Muscle of arm (tissue), 12 donors: ENCODE results near the gene LRRC8E. TPM values are rescaled to one million over a fixed set of nuclear protein-coding genes. Genes with fewer than 3 reads are reported as not detected.
"Not testable (repeated sequence)": the region's sequence is repeated elsewhere in the genome, so short reads cannot be mapped to it uniquely, and the experiment has no call there.

ENCODE experiments used
- DNase-seq: peaks from one replicate; pipeline ENCODE4 v3.0.0-alpha.2; 2013
- polyA plus RNA-seq, 12 donors: library from polyadenylated mRNA; unstranded; fragments of 120-200 nt; gene quantifications; one replicate each; pipeline ENCODE4 v1.2.1, GENCODE V29; 2013; ENCODE audit not compliant: insufficient read length in 12 of 12

LRRC8E gene
- polyA plus RNA-seq, 12 donors = 0.12 to 1.2 (median 0.41) TPM; not detected in 5

DNA sequence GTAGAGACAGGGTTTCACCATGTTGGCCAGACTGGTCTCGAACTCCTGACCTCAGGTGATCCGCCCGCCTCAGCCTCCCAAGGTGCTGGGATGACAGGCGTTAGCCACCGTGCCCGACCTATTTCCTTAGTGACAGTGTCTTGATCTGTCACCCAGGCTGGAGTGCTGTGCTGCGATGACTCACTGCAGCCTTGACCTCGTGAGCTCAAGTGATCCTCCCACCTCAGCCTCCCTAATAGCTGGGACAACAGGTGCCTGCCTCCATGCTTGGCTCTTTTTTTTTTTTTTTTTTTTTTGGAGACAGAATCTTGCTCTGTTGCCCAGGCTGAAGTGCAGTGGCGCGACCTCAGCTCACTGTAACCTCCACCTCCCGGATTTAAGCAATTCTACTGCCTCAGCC is 41.7 kb downstream of the LRRC8E start:
- not testable (repeated sequence) for DNase-seq

DNA sequence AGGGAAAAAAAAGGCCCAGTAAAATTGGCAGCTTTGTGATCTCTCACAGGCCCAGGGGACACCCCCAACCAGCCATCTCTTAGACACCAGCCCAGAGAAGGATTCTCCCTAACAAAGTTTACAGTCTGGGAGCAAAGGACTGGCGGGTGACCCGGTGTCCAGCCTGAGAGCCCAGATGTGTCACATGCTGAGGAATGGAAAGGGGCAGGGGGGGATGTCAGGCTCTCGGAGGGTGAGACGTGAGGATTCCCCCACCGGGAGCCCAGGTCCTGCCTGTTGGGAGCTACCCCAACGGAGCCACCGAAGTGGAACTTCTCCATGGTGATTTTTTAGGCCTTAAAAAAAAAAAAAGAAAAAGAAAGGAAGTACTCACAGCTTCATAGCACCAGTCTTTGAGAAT is 42.5 kb downstream of the LRRC8E start:
- no peak for DNase-seq

DNA sequence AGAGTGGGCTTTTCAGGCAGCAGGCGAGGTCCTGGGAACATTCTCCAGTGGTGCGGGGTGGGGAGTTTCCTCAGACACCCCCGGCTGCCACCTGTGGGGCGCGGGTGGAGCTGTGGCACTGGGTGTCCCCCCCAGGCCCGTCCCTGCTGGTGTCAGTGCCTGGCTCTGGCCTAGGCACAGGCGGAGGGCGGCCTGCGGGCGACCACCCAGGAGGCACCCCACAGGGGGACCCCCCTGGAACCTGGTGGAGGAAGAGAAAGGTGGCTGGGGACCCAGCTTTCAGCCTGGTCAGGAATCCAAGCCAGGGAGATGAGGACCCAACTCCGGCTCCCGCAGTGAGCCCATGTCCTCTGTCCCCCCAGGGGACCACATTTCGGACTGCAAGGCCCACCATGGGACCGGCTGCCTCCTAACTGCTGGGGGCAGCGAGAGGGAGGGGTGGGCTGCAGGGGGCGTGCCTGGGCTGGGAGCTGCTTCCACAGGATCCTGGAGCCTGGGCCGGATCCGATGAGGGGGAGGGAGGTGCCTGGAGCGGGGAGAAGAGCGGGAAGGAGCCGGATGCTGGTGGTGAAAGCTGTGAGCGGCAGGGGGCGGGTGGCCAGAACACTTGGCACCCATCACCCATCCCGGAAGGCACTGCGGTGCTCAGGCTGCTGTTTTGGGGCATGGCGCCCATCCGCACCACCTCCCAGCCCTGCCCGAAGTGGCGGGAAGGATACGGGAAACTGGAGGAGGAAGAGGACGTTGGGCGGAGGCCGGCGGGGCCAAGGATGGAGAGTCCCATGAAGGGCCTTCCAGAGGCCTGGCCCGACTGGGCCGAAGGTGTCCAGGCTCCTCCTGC is 43.1 kb downstream of the LRRC8E start:
- no peak for DNase-seq

DNA sequence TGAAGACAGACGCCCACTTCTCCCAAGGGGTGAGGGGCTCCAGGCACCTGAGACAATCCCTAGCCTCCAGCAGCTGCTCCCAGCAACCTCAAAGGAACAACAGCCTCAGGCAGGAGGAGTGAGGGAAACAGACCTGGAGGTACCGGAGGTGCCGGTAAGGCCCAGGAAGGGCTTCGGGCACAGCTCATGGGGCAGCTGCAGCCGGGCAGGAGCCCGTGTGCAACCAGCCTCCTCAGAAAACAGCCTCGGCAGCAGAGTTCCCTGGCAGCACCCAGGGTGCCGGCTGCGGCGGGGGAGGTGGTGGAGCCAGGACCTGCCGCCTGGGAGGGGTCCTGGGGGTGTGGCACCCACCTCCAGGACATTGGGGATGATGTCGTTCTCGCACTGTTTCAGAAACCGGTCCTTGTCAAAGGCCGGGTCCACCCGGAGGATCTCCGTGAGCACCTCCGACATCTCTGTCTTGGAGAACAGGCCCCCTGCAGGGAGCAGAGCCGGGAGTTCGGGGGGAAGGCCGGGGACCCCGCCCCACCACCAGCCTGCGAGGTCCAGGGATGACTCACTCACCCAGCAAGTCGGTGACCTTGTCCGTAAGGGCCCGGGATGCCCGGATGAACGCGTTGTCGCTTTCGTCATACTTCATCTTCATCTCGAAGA is 44.1 kb downstream of the LRRC8E start:
- DNase-seq = no peak

DNA sequence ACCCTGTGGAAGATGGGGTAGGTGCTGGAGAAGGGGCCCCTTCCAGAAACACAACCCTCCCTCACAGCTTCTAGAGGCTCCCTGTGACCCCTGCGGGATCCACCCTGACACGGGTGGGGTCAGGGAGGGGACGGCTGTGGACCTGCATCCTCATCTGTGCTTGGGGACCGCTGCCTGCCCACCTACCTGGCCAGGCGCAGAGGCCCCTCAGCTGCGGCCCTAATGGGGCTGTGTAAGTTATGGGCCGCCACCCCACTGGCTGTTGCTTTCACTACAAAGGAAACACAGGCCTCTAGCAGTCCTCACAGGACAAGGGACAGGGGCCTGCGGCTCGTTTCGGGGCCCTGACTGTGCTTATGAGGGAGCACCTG is 44.6 kb downstream of the LRRC8E start:
- DNase-seq = no peak

DNA sequence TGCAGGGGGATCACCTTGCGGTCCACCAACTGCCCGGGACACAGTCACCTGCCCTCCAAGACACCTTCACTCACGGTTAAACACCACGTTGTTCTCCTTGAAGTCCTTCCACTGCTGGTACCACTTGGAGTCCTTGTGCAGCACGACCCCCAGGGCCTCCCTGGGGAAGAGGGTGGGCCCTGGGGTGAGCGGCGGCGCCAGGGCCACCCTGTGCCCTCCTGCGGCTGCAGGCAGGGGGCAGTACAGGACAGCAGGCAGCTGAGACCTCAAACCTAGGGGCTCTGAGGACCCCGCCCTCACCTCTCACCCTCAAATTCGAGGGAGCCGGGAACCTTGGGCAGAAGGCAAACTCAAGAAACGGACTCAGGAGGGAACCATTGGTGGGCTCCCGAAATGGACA is 45.1 kb downstream of the LRRC8E start:
- no peak for DNase-seq

DNA sequence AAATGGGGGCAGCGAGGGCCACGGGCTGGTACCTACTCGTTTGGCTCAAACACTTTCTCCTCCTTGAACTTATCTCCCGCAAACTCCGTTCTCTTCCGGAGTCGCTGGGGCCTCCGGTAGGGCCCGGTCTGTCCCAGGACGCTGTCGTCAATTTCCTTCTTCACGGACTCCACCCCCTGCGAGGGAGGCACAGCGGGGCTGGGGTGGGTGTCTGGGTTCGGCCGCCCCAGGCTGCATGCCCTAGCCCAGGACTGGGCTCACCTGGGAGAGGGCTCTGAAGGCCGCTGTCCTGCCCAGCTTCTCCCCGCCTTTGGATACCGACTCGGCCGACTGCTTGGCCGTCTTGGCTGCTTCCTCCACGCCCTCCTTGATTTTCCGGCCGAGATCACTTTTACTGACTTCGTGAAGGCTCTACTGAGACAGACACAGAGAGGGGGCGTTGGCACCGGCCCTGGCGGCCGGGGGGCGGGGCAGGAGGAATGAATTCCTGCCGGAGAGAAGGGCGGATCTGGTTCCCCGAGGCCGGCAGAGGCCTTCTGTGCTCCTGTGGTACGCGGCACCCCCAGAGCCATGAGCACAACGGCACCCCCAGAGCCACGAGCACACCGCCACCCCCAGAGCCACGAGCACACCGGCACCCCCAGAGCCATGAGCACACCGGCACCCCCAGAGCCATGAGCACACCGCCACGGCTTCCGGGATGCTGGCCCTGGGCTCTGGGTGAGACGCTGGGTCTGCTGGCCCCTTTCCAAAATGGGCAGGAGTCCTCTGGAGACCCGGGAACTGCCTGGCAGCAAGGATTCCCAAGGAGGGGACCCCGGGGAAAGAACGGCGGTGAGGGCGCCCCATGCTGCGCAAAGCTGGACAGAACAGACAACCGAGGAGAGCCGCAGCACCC is 45.8 kb downstream of the LRRC8E start:
- DNase-seq = no peak

DNA sequence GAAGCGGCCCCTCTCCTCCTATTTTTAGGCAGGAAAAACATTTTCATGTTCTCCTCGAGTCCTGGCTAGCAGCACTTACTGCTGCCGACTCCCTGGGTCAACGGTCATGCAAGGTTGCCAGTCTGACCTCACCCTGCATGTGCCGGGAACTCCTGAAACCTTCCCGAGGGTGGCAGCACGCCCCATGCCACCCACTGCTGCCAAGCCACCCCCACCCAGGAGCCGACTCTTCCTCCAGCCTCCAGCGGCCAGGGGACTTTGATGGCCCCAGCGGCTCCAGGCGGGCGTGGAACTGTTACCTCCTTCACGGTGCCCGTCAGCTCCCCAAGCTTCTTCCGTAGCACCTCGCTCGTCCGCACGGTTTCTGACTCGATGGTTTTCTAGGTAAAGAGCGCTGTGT is 46.5 kb downstream of the LRRC8E start:
- no peak for DNase-seq

DNA sequence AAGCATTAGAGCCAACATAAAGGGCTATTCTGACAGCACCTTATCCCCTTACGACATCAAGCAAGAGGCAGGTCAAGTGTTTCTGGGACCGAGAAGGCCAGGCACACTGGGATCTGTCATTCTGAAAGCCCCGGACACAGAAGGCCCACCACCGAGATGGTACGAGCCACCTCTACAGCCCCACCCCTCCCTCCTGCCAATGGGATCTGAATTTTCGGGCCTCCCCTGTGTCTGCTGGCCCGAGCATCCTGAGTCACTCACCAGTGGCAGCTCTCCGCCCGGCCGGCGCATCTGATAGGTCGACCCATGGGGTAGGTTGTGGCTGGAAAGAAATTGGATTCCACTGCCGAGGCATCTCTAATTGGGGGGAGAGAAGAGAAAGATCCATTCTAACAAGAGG is 52.5 kb downstream of the LRRC8E start:
- no peak for DNase-seq

DNA sequence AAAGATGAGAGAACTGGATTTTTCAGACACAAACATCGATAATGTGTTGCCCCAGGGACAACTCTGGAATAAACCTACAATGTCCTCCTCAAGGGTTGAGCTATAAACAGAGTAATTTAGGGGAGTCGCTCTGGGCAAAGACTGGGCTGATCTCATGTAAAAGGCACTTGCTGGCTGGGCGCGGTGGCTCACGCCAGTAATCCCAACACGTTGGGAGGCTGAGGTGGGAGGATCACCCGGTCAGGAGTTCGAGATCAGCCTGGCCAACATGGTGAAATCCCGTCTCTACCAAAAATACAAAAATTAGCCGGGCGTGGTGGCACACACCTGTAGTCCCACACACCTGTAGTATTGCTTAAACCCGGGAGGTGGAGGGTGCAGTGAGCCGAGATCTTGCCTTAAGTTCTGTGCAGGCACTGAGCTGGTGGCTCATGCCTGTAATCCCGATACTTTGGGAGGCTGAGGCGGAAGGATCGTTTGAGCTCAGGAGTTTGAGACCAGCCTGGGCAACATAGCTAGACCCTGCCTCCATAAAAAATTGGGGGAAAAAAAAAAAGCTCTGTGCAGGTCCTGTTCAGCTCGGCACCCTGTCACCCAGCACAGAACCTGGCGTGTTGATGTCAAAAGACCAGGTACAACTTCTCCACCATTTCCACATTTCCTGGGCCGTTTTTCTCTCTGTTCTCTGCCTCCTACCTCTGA is 53.7 kb downstream of the LRRC8E start:
- DNase-seq = no peak

DNA sequence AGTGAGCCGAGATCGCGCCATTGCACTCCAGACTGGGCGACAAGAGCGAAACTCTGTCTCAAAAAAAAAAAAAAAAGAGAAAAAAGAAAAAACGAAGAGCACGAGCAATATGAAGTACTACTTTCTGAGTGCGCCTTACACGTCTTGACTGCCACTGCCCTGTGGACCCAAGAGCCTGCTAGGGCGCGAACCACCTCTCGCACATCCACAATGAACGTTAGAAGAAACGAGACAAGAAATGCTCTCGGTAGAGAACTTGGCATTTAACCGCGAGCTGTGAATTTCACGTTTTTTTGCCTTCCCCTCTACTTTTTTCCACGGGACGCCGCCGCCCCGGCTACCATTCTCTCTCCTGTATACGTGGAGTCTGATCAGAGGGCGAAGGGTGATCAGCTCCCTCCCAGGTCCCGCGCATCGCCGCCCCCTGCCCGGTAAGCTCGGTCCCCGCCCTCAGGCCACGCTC is 54.7 kb downstream of the LRRC8E start:
- no peak for DNase-seq

DNA sequence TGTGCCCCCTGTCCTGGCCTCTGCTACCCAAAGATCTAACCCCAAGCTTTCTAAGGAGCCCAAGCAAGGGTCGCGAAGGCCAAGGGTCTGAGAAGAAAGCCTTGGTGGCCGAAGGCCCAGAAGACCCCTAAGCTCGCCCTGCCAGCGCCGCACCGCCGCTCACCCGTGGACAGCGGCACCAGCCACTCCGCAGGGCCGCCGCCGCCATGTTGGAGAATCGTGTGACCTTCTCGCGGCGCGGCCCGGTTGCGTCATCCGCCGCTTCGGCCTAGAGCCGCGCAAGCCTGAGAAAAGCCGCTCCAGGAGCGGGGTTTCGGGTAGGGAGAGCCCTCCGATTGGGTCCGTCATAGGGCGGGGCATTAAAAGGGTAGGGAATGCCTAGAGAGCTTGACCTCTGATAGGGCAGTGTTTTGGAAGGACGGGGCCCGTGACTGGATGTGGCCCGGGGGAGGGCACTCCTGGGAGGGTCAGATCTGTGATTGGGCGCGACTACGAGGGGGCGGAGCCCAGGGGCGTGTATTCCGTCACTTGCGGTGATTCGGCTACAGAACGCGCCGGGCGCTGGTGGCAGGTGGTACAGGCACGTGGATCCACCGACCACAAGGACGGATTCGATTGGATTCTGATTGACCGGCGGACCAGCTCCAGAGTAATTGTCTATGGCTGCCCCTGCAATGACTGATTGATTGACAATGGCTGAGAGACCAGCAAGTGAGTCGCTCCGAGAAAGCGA is 55.3 kb downstream of the LRRC8E start, which contains the start of gene TIMM44:
Gene TIMM44 (minus strand): TSS at position 223 of the 733 bp plus-strand sequence. CDS start 15 bp downstream, at position 208.
- DNase-seq = peak; percentile 99

DNA sequence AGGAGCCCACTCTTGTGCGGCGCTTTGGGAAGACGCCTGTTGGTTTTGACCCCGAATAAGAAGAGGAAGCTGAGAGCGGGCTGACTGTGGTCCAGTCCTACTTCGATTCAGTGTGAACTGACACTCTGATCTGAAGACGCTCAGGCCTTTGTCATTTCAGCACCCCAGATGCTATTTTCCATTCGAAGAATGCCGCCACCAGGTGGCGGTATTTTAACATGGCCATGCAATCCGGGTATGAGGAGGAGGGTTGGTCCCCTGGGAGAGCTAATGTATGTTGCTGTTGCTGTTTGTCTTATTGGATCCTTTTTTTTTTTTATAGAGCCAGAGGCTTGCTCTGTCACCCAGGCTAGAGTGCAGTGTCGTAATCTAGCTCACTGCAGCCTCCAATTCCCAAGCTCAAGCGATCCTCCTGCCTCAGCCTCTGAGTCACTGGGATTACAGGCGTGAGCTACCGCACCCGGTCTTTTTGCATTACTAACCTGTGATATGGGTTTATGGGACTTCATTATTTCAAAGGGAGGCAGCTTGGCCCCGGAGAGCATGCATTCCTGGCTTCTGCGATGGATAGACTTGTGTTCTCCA is 56.0 kb downstream of the LRRC8E start:
- peak; percentile 94 for DNase-seq

DNA sequence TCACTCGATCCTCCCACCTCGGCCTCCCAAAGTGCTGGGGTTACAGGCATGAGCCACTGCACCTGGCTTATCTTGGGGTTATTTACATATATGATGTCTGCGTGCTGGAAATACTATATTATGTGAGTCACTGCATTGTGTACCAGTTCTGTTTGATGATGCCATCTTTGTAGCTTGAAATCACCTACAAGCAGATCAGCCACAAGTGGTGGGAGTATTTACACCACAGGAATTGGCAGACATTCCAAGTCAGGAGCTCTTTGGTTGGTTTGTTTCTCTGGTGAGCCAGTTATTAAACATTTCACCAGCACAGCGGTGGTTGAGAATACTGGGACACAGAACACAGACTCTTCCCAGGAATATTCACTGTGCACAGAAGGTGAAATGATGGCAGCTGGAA is 59.6 kb downstream of the LRRC8E start:
- DNase-seq = no peak

Other genes with a start within 250 kb of the LRRC8E start
- 1 to 10 TPM in 10 of 12 donors, not detected in 2; 1.2 to 6.2 (median 1.8) TPM for gene RETN, start 219.5 kb upstream of the LRRC8E start, polyA plus RNA-seq
- gene MCEMP1, start 211.4 kb upstream of the LRRC8E start, polyA plus RNA-seq = under 1 TPM in 6 of 12 donors, not detected in 6; 0.11 to 0.94 (median 0.26) TPM
- gene TRAPPC5, start 207.7 kb upstream of the LRRC8E start, polyA plus RNA-seq = 10 to 100 TPM in 11 of 12 donors, not detected in 1; 24.1 to 50.8 (median 29.3) TPM
- 1 to 10 TPM in 1 of 12 donors, under 1 TPM in 9, not detected in 2; 0.27 to 1.8 (median 0.43) TPM for gene FCER2, start 186.4 kb upstream of the LRRC8E start, polyA plus RNA-seq
- gene CLEC4G, start 156.4 kb upstream of the LRRC8E start, polyA plus RNA-seq = under 1 TPM in 5 of 12 donors, not detected in 7; 0.19 to 0.47 (median 0.24) TPM
- gene CD209, start 141.0 kb upstream of the LRRC8E start, polyA plus RNA-seq = 1 to 10 TPM in 11 of 12 donors, not detected in 1; 2.2 to 6.3 (median 3.5) TPM
- 1 to 10 TPM in 1 of 12 donors, under 1 TPM in 3, not detected in 8; 0.13 to 1.1 (median 0.40) TPM for gene CLEC4M, start 125.3 kb upstream of the LRRC8E start, polyA plus RNA-seq
- gene EVI5L, start 58.3 kb upstream of the LRRC8E start, polyA plus RNA-seq = 10 to 100 TPM in 11 of 12 donors, not detected in 1; 10.6 to 15.6 (median 12.4) TPM
- gene PRR36, start 14.1 kb upstream of the LRRC8E start, polyA plus RNA-seq = 1 to 10 TPM in 2 of 12 donors, under 1 TPM in 9, not detected in 1; 0.16 to 2.9 (median 0.22) TPM
- 10 to 100 TPM in 11 of 12 donors, not detected in 1; 16.3 to 37.0 (median 18.9) TPM for gene MAP2K7, start 15.4 kb downstream of the LRRC8E start, polyA plus RNA-seq
- gene TGFBR3L, start 26.3 kb downstream of the LRRC8E start, polyA plus RNA-seq = under 1 TPM in 5 of 12 donors, not detected in 7; 0.21 to 0.60 (median 0.41) TPM
- gene SNAPC2, start 31.8 kb downstream of the LRRC8E start, polyA plus RNA-seq = 10 to 100 TPM in 11 of 12 donors, not detected in 1; 10.9 to 20.3 (median 14.8) TPM
- gene CTXN1, start 37.6 kb downstream of the LRRC8E start, polyA plus RNA-seq = 10 to 100 TPM in 1 of 12 donors, 1 to 10 TPM in 8, under 1 TPM in 2, not detected in 1; 0.86 to 14.9 (median 1.9) TPM
- gene TIMM44, start 55.2 kb downstream of the LRRC8E start, polyA plus RNA-seq = 10 to 100 TPM in 11 of 12 donors, not detected in 1; 33.8 to 49.3 (median 42.3) TPM
- 10 to 100 TPM in 11 of 12 donors, not detected in 1; 35.9 to 67.7 (median 54.3) TPM for gene ELAVL1, start 117.1 kb downstream of the LRRC8E start, polyA plus RNA-seq
- gene CCL25, start 164.2 kb downstream of the LRRC8E start, polyA plus RNA-seq = under 1 TPM in 5 of 12 donors, not detected in 7; 0.17 to 0.45 (median 0.28) TPM